Measurements from ENCODE around the gene FYN.

Gene FYN

DNA sequence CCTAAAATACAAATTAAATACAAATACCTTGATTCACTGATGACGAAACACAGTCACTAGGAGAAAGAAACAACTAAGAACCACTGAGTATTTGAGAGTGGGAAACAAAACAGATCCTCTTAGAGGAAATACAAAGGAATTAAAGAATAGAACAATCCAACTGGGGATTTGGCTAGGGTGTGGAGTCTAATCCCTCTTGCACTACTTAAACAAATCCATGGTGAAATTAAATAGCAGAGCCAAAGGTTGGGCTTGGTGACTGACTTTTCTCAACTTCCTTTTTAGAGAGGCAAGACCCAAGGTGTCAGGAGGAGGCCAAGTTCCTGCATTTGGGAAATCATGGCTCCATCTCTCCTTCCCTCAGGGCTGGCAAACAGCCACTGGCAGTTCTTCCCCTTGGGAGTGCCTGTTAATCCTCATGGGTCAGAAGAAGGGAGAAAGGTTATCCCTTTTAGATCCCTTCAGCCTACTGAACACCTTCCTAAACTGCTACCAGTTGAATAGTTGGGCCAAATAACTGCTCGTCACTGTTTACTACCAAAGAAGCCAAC lies 166.3 kb downstream of the FYN start:
- FAIRE-seq (no peak), DNase-seq (ENCODE audit: insufficient read length, low spot score) (no peak)
- TF ChIP-seq POLR2AphosphoS5 (IDR thresholded peaks at IDR 0.05; ENCODE audit: low read depth, low read length) = no peak

DNA sequence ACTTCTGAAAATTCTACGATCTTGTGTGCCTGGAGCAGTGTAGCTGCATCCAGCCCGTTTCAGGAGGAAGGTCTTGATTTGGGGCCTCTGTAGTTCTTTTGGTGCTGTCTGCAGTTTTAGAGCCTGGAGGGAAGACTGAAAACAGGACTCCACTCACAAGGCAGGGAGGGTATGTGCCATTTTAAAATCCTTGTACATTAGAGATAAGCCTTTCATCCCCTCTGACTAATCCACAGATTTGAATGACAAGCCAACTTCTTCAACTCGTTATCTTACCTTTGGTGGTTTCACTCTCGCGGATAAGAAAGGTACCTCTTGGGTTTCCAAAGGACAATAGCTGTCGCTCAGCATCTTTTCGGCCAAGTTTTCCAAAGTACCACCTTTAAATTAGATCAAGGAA lies 169.5 kb downstream of the FYN start:
- no peak for TF ChIP-seq TAF1 (IDR thresholded peaks at IDR 0.05; ENCODE audit: low read depth, low read length)
- TF ChIP-seq PAX5 (IDR thresholded peaks at IDR 0.05; ENCODE audit: insufficient read depth, low read length, severe bottlenecking) = no peak
- TF ChIP-seq POU2F2 (IDR thresholded peaks at IDR 0.05; ENCODE audit: low read depth, low read length) = no peak
- no peak for TF ChIP-seq POLR2AphosphoS5 (IDR thresholded peaks at IDR 0.05; ENCODE audit: low read depth, low read length)
- no peak for TF ChIP-seq POLR2A (IDR thresholded peaks at IDR 0.05; ENCODE audit: low read depth, low read length)
- no peak for TF ChIP-seq SPI1 (IDR thresholded peaks at IDR 0.05; ENCODE audit: low read depth, low read length)

DNA sequence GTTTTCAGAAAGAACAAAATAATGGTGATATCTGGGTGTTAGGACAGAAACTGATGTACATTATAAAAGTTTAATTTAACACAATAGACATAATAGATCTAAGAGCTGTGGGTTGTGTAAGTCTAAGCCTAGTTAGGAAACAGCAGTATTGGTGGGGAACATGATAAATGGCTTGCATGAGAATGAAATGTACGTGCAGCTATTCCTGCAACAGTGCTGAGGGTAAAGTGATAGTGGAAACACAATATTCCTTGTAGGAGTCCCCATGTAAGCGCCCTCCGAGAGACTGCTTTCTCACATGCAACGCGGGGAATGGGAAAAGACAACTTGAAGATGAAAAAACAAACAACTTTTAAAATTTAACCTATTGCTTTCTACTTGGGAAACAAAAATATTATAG lies 171.0 kb downstream of the FYN start:
- no peak for DNase-seq (ENCODE audit: insufficient read length, low spot score)
- TF ChIP-seq TAF1 (IDR thresholded peaks at IDR 0.05; ENCODE audit: low read depth, low read length) = no peak
- TF ChIP-seq POU2F2 (IDR thresholded peaks at IDR 0.05; ENCODE audit: low read depth, low read length) = no peak
- TF ChIP-seq POLR2AphosphoS5 (IDR thresholded peaks at IDR 0.05; ENCODE audit: low read depth, low read length) = no peak
- no peak for TF ChIP-seq POLR2A (IDR thresholded peaks at IDR 0.05; ENCODE audit: low read depth, low read length)
- TF ChIP-seq PAX5 (IDR thresholded peaks at IDR 0.05; ENCODE audit: insufficient read depth, low read length, severe bottlenecking) = no peak
- no peak for TF ChIP-seq SPI1 (IDR thresholded peaks at IDR 0.05; ENCODE audit: low read depth, low read length)
- no peak for FAIRE-seq

More for the DNA sequence above, 169.5 kb downstream of the FYN start:
- FAIRE-seq (no peak), DNase-seq (ENCODE audit: insufficient read length, low spot score) (no peak)

DNA sequence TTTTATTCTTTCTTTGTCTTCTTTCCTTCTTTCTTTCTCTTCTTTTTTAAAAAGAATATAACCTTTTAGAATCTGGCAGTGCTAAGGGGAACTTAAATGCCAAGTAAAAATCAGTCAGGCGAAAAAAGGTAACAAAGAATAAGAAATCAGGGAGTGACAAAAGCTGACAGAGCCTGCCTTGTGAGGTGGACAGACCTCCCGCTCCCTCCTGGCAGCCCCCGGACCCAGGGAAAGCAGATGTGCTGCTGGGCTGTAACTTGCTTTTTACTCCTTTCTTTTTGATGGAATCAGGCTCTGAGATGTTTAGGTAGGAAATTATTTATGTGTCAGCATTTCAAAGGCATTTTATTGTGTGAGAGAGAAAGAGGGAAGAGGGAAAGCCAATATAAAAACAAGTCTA lies 172.1 kb downstream of the FYN start:
- TF ChIP-seq SPI1 (IDR thresholded peaks at IDR 0.05; ENCODE audit: low read depth, low read length) (no peak), PAX5 (IDR thresholded peaks at IDR 0.05; ENCODE audit: insufficient read depth, low read length, severe bottlenecking) (no peak), POLR2AphosphoS5 (IDR thresholded peaks at IDR 0.05; ENCODE audit: low read depth, low read length) (no peak), POLR2A (IDR thresholded peaks at IDR 0.05; ENCODE audit: low read depth, low read length) (no peak), TAF1 (IDR thresholded peaks at IDR 0.05; ENCODE audit: low read depth, low read length) (no peak), POU2F2 (IDR thresholded peaks at IDR 0.05; ENCODE audit: low read depth, low read length) (no peak)
- no peak for DNase-seq (ENCODE audit: insufficient read length, low spot score)
- FAIRE-seq = no peak

DNA sequence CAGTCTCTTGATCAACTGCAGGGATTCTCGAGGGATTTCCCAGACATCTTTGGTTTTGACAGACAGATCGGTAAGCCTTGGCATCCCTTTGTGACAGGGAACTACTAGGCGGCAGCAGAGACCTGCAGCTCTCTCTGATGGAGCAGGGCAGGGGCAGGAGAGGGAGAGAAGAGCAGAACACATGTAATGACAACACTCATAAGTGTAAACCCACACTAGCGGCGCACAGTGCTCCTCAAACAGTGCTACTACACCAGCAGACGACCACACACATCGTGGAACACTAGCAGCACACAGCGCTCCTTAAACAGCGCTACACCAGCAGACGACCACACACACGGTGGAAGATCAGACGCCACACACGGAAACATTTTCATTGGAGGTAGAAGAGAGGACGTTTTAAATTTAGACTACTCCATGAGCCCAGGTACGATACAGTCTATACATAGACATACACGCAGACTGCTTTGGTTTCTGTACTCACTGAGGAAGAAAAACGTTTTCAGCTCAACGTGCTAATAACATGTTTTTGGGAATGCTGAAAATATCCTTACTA lies 173.0 kb downstream of the FYN start:
- FAIRE-seq = peak; percentile 71
- TF ChIP-seq TAF1 (IDR thresholded peaks at IDR 0.05; ENCODE audit: low read depth, low read length) = no peak
- TF ChIP-seq POU2F2 (IDR thresholded peaks at IDR 0.05; ENCODE audit: low read depth, low read length) = no peak
- TF ChIP-seq POLR2A (IDR thresholded peaks at IDR 0.05; ENCODE audit: low read depth, low read length) = no peak
- no peak for TF ChIP-seq PAX5 (IDR thresholded peaks at IDR 0.05; ENCODE audit: insufficient read depth, low read length, severe bottlenecking)
- TF ChIP-seq SPI1 (IDR thresholded peaks at IDR 0.05; ENCODE audit: low read depth, low read length) = no peak
- no peak for TF ChIP-seq POLR2AphosphoS5 (IDR thresholded peaks at IDR 0.05; ENCODE audit: low read depth, low read length)

DNA sequence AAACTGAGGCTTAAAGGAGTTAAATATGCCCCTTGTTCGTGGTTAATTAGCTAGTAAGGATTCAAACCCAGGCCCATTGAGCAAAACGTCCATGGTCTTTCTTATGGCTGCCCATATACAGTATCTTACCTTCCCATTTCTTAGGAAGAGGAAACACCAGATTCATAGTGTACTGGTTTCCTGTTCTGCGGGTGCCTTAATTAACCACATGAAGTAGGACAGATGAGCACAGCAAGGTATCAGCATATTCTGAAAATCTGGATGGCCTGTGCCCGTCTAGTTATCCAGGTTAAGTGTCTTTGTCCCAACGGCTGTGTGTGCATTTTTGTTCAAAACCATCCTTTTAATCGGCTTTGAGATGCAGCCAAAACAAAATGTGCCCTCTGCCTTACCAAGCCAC lies 174.1 kb downstream of the FYN start:
- FAIRE-seq (no peak), DNase-seq (ENCODE audit: insufficient read length, low spot score) (no peak)
- TF ChIP-seq SPI1 (IDR thresholded peaks at IDR 0.05; ENCODE audit: low read depth, low read length) (no peak), POU2F2 (IDR thresholded peaks at IDR 0.05; ENCODE audit: low read depth, low read length) (no peak)

More for the DNA sequence above, 173.0 kb downstream of the FYN start:
- DNase-seq (ENCODE audit: insufficient read length, low spot score) = no peak

DNA sequence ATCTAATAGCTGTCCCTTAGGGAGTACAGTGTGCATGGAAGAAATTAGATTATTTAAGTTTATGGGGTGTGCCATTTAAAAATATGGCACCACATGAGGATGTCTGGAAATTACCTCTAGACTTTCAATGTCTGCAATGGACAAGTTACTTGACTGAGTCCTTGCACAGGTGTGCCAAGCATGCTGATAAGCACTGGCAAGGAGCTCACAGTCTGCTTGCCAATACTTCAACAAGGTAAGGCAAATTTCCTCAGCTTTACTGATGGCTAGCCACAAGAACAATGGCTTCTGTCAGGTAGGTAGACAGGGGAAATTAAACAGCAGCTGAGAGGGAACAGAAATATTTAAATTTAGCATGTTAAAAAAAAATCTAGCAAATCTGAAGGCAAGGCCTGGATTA lies 176.4 kb downstream of the FYN start:
- FAIRE-seq = no peak
- TF ChIP-seq SPI1 (IDR thresholded peaks at IDR 0.05; ENCODE audit: low read depth, low read length) (no peak), POU2F2 (IDR thresholded peaks at IDR 0.05; ENCODE audit: low read depth, low read length) (no peak), PAX5 (IDR thresholded peaks at IDR 0.05; ENCODE audit: insufficient read depth, low read length, severe bottlenecking) (no peak), POLR2A (IDR thresholded peaks at IDR 0.05; ENCODE audit: low read depth, low read length) (no peak), POLR2AphosphoS5 (IDR thresholded peaks at IDR 0.05; ENCODE audit: low read depth, low read length) (no peak), TAF1 (IDR thresholded peaks at IDR 0.05; ENCODE audit: low read depth, low read length) (no peak)
- DNase-seq (ENCODE audit: insufficient read length, low spot score) = no peak

DNA sequence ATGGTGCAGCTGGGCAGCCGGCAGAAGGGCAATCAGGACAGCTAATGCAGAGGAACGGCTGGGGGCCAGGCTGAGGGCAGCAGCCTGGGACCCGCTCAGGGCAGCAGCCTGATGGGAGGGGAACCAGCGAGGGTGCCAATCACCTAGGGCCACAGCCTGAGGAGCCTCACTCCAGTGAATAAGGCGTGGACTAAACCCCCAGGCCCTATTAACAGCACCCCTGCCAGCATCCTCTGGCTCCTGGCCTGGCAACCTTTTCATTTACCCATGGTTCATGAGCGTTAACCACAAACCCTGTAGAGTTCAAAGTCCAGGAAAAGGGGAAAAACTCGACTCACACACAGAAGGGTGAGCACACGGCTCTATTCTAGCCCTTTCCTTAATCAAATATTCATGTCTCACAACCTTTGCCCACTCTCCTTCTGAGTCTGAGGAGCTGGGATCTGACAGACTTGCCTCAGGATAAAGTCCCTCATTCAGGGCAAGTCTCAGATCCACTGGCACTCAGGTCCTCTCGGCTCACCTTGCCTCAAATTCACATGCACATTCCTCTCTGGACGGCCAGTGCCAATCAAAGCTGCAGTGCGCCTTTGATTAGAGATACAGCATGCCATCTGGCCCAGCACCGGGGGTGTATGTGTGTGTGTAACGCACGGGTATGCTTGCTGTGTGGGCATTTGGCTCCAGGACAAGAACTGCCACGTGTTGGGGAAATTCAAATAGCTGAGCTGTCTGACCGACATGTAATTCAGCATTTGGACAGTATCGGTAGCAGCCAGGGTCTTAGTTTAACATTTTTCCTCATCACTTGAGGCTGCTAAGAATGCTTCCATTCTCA lies 180.7 kb downstream of the FYN start:
- no peak for DNase-seq (ENCODE audit: insufficient read length, low spot score)
- TF ChIP-seq TAF1 (IDR thresholded peaks at IDR 0.05; ENCODE audit: low read depth, low read length) = no peak
- no peak for TF ChIP-seq POLR2A (IDR thresholded peaks at IDR 0.05; ENCODE audit: low read depth, low read length)
- no peak for TF ChIP-seq POU2F2 (IDR thresholded peaks at IDR 0.05; ENCODE audit: low read depth, low read length)
- no peak for TF ChIP-seq SPI1 (IDR thresholded peaks at IDR 0.05; ENCODE audit: low read depth, low read length)
- TF ChIP-seq POLR2AphosphoS5 (IDR thresholded peaks at IDR 0.05; ENCODE audit: low read depth, low read length) = no peak
- TF ChIP-seq PAX5 (IDR thresholded peaks at IDR 0.05; ENCODE audit: insufficient read depth, low read length, severe bottlenecking) = no peak
- no peak for FAIRE-seq

DNA sequence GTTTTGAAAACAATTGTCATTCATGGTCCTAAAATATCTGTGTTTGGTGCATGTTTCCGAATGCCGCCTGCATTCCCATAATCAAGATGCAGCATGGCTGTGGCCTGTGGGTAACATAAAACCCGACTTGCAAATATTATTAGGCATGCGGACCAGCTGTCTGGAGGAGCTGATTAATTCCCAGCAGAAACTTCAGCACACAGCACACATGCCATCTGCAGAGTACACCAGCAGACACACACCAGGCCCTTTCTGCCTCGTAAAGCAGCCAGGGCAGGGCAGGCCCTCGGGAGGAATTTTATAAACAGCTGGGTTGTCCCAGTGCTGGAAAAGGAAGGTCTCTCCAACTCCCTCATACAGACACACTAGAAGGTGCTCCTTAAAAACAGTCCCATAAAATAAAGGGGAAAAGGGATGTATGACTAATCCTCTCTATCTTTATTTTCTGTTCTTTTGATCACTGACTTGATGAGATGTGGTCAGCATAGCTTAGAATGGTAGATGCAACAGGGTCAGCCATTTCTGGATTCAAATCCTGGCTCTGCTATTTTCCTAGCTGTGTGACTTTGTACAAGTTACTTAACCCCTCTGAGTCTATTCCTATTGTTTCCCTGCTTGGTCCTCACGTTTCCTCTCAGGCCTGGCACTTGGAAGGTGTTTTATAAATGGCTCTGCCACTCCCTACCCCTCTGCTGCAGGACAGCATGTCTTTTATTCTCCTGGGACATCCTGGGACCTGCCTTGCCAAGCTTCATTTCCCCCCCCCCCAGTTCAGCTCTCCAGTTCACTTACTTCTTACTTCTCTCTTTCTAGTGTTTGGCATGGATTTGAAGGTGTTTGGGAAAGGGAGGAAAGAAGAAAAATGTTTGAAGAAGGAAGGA lies 181.7 kb downstream of the FYN start:
- DNase-seq (ENCODE audit: insufficient read length, low spot score) (no peak), FAIRE-seq (no peak)
- no peak for TF ChIP-seq POLR2AphosphoS5 (IDR thresholded peaks at IDR 0.05; ENCODE audit: low read depth, low read length)

Data from GM12891 (cell line).